ENCODE results near the gene SEMA5A.

- TF ChIP-seq, protein P1, sequence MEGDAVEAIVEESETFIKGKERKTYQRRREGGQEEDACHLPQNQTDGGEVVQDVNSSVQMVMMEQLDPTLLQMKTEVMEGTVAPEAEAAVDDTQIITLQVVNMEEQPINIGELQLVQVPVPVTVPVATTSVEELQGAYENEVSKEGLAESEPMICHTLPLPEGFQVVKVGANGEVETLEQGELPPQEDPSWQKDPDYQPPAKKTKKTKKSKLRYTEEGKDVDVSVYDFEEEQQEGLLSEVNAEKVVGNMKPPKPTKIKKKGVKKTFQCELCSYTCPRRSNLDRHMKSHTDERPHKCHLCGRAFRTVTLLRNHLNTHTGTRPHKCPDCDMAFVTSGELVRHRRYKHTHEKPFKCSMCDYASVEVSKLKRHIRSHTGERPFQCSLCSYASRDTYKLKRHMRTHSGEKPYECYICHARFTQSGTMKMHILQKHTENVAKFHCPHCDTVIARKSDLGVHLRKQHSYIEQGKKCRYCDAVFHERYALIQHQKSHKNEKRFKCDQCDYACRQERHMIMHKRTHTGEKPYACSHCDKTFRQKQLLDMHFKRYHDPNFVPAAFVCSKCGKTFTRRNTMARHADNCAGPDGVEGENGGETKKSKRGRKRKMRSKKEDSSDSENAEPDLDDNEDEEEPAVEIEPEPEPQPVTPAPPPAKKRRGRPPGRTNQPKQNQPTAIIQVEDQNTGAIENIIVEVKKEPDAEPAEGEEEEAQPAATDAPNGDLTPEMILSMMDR (IDR thresholded peaks at IDR 0.05): no peak
- no peak for TF ChIP-seq POLR2A (IDR thresholded peaks at IDR 0.05)
Observed at GRCh38 chr5:9231842-9232241, 314.0 kb downstream of the SEMA5A start.
